HepG2 (cell line): ENCODE measurements around the gene LGR6. TPM values are rescaled to one million over a fixed set of nuclear protein-coding genes. Genes with fewer than 3 reads are reported as not detected.

Experiments
- ATAC-seq: fragments of 200-7000 bp; cut with Tn5 transposase; 3 replicates; pipeline ENCODE4 v1.9.1; 2020; ENCODE audit warnings: mild to moderate bottlenecking, moderate library complexity
- BruUV-seq: library from RNA; stranded (reverse); fragments of 400-500 nt; replicated peaks from 2 replicates; lab custom pipeline; 2021; lab: Mats Ljungman, UMichigan
- CTCF ChIA-PET: fragments of 300-600 bp; formaldehyde crosslinking; extraction: SDS; loops from one replicate; lab custom pipeline; 2021; ENCODE audit warnings: low total read pairs, inconsistent platforms, low intra/inter-chr PET ratio; lab: Yijun Ruan, JAX
- POLR2A ChIA-PET: fragments of 350-600 bp; sonication (Branson Sonifier 250); formaldehyde crosslinking; loops from one replicate; lab custom pipeline; 2020; ENCODE audit warnings: antibody characterized with exemption, inconsistent platforms; lab: Yijun Ruan, JAX
- DNase-seq: peaks from one replicate; pipeline ENCODE4 v3.0.0-alpha.2; 2015; ENCODE audit warnings: low spot score
- FAIRE-seq: peaks from 3 replicates; lab custom pipeline; 2011; peaks lifted over from hg19 to GRCh38; lab: Jason Lieb, UNC
- H2AFZ ChIP-seq: one replicate; pipeline ENCODE4 v1.6.1; 2011; ENCODE audit warnings: low read length, inconsistent platforms
- H3K27ac ChIP-seq: fragments of 300-600 bp; 3 replicates; pipeline ENCODE4 v1.8.0; 2011; ENCODE audit warnings: mixed run types, mild to moderate bottlenecking, mixed read lengths, low read length, inconsistent platforms; ENCODE audit not compliant: insufficient read depth; ENCODE audit errors: extremely low read length
- H3K27me3 ChIP-seq, 2 experiments: fragments of 200-600 bp in 1 of 2; 2 replicates in 1 of 2; 3 replicates in 1 of 2; pipeline versions ENCODE4 v1.6.0 to v1.8.0; 2011; ENCODE audit warnings: low read length in 2 of 2, mild to moderate bottlenecking in 2 of 2, moderate library complexity in 2 of 2, inconsistent platforms in 1 of 2; ENCODE audit not compliant: insufficient read depth in 2 of 2, control insufficient read depth in 1 of 2
- H3K36me3 ChIP-seq, 2 experiments: fragments of 200-600 bp in 1 of 2; replicated peaks in 1 of 2; 2 replicates in 1 of 2; 3 replicates in 1 of 2; pipeline versions ENCODE4 v1.5.1 to v1.8.0; 2011; ENCODE audit warnings: low read length in 2 of 2, inconsistent platforms in 1 of 2; ENCODE audit not compliant: insufficient read depth in 2 of 2, control insufficient read depth in 1 of 2
- H3K4me1 ChIP-seq: 2 replicates; pipeline ENCODE4 v1.5.1; 2012; ENCODE audit warnings: low read length, inconsistent platforms; ENCODE audit not compliant: insufficient read depth
- H3K4me2 ChIP-seq: 2 replicates; pipeline ENCODE4 v1.6.0; 2011; ENCODE audit warnings: low read depth, low read length, inconsistent platforms
- H3K4me3 ChIP-seq, 3 experiments: fragments of 200-600 bp in 1 of 3; sonication (generic), shearing (Covaris generic) in 1 of 3; replicated peaks in 1 of 3; 2 replicates each; pipeline ENCODE4 v1.5.1; 2011 to 2016; ENCODE audit warnings: low read length in 3 of 3, inconsistent platforms in 2 of 3, low read depth in 2 of 3, mild to moderate bottlenecking in 2 of 3, control low read depth in 1 of 3, mixed read lengths in 1 of 3; ENCODE audit not compliant: insufficient read depth in 1 of 3
- H3K79me2 ChIP-seq: one replicate; pipeline ENCODE4 v1.6.1; 2011; ENCODE audit warnings: low read length, inconsistent platforms; ENCODE audit not compliant: insufficient read depth
- H3K9ac ChIP-seq: 2 replicates; pipeline ENCODE4 v1.6.0; 2011; ENCODE audit warnings: mild to moderate bottlenecking, low read depth, low read length, inconsistent platforms; ENCODE audit not compliant: insufficient read depth
- H3K9me3 ChIP-seq: 2 replicates; pipeline ENCODE4 v1.5.1; 2012; ENCODE audit warnings: mild to moderate bottlenecking, low read length
- H4K20me1 ChIP-seq: 2 replicates; pipeline ENCODE4 v1.6.0; 2011; ENCODE audit warnings: inconsistent platforms, mild to moderate bottlenecking, low read length, moderate library complexity; ENCODE audit not compliant: insufficient read depth
- HNRNPL ChIP-seq: fragments of 200-400 bp; formaldehyde crosslinking; IDR thresholded peaks from 2 replicates; pipeline ENCODE4 v1.6.1; 2017; ENCODE audit warnings: mild to moderate bottlenecking, low read depth, low read length
- KDM3A ChIP-seq: IDR thresholded peaks from 2 replicates; pipeline ENCODE4 v1.6.1; 2018; ENCODE audit warnings: low read depth, missing compliant biosample characterization
- KLF15 ChIP-seq: sonication (generic); formaldehyde crosslinking; IDR thresholded peaks from 2 replicates; pipeline ENCODE4 v1.8.1; 2023; ENCODE audit warnings: borderline replicate concordance, mild to moderate bottlenecking, inconsistent platforms, missing genetic modification reagents, mixed read lengths
- MBD4 ChIP-seq: IDR thresholded peaks from 2 replicates; pipeline ENCODE4 v1.6.1; 2012; ENCODE audit warnings: low read length, inconsistent platforms, borderline replicate concordance
- MIER3 ChIP-seq: IDR thresholded peaks from 2 replicates; pipeline ENCODE4 v1.6.1; 2016; ENCODE audit warnings: missing compliant biosample characterization, borderline replicate concordance
- PCBP1 ChIP-seq: fragments of 200-400 bp; formaldehyde crosslinking; IDR thresholded peaks from 2 replicates; pipeline ENCODE4 v1.6.1; 2017; ENCODE audit warnings: mild to moderate bottlenecking, low read depth, low read length, borderline replicate concordance
- PLRG1 ChIP-seq: fragments of 450-650 bp; conservative IDR thresholded peaks from 2 replicates; pipeline ENCODE4 v1.6.1; 2016
- RAD21 ChIP-seq: fragments of 450-650 bp; formaldehyde crosslinking; IDR thresholded peaks from 2 replicates; pipeline ENCODE4 v1.5.0; 2020; ENCODE audit warnings: mild to moderate bottlenecking
- TEAD3 ChIP-seq: optimal IDR thresholded peaks from 2 replicates; pipeline ENCODE3; 2016; ENCODE audit warnings: borderline replicate concordance
- XRCC5 ChIP-seq: fragments of 200-400 bp; formaldehyde crosslinking; optimal IDR thresholded peaks from 2 replicates; pipeline ENCODE3; 2017; ENCODE audit warnings: mild to moderate bottlenecking, low read length
- YY1 ChIP-seq: IDR thresholded peaks from 2 replicates; pipeline ENCODE4 v1.6.1; 2011; ENCODE audit warnings: low read length, low read depth, moderate library complexity, mild to moderate bottlenecking; ENCODE audit not compliant: insufficient read depth, insufficient replicate concordance
- ZNF574 ChIP-seq: sonication (generic); formaldehyde crosslinking; IDR thresholded peaks from 2 replicates; pipeline ENCODE4 v1.4.0; 2020; ENCODE audit warnings: missing genetic modification reagents
- ZNF605 ChIP-seq: sonication (generic); formaldehyde crosslinking; IDR thresholded peaks from 2 replicates; pipeline ENCODE4 v1.8.0; 2022; ENCODE audit warnings: mild to moderate bottlenecking, missing genetic modification reagents
- ZNF687 ChIP-seq: sonication (generic); formaldehyde crosslinking; IDR thresholded peaks from 2 replicates; pipeline ENCODE4 v1.5.1; 2020; ENCODE audit warnings: mild to moderate bottlenecking, missing genetic modification reagents, moderate library complexity
- WGBS: methylation state at CpG from one replicate; pipeline ENCODE4 v1.1.6; 2017; ENCODE audit warnings: low lambda C conversion rate; 5-methylcytosine and 5-hydroxymethylcytosine counted together
- in situ Hi-C: cut with HindIII; loops from 2 replicates; pipeline ENCODE4 v1.10.0; 2017; ENCODE audit warnings: low pct_unique_long_range_greater_than_20kb; ENCODE audit not compliant: extremely low pct_ligation_motif_present
- intact Hi-C: fragments of 100-400 bp; cut with micrococcal nuclease; formaldehyde crosslinking; loops from one replicate; pipeline ENCODE4 v1.10.0; 2022; ENCODE audit not compliant: unreplicated experiment
- polyA plus RNA-seq, 8 experiments: library from polyadenylated mRNA; depleted of rRNA in 3 of 8; stranded (reverse) in 7 of 8; unstranded in 1 of 8; fragments of >200 nt; fragmentation: Illumina TruSeq in 4 of 8; extraction: Trizol in 4 of 8; gene quantifications; 2 replicates each; pipeline versions ENCODE4 v1.2.1 to v1.2.3, GENCODE V29; 2011 to 2016; ENCODE audit warnings: low read depth in 4 of 8, missing spikeins in 1 of 8, mixed read lengths in 1 of 8; ENCODE audit not compliant: insufficient read depth in 1 of 8
- total RNA-seq, 5 experiments: library from RNA; depleted of rRNA; stranded (reverse); fragments of >200 nt; fragmentation: Illumina TruSeq; extraction: Trizol; gene quantifications; 2 replicates each; pipeline ENCODE4 v1.2.3, GENCODE V29; 2016; ENCODE audit warnings: low read depth in 1 of 5
- TF ChIP-seq, protein P1 (sequence below): sonication (generic); formaldehyde crosslinking; IDR thresholded peaks from 2 replicates; pipeline ENCODE4 v1.5.0; 2020; ENCODE audit warnings: mild to moderate bottlenecking, missing genetic modification reagents, moderate library complexity

Gene LGR6
- total and polyA plus RNA-seq, 2 of the 13 experiments (the other 11 are each of a cell fraction or from before 2014, with no cell fraction given), result 0.07 TPM; not detected in 1

DNA sequence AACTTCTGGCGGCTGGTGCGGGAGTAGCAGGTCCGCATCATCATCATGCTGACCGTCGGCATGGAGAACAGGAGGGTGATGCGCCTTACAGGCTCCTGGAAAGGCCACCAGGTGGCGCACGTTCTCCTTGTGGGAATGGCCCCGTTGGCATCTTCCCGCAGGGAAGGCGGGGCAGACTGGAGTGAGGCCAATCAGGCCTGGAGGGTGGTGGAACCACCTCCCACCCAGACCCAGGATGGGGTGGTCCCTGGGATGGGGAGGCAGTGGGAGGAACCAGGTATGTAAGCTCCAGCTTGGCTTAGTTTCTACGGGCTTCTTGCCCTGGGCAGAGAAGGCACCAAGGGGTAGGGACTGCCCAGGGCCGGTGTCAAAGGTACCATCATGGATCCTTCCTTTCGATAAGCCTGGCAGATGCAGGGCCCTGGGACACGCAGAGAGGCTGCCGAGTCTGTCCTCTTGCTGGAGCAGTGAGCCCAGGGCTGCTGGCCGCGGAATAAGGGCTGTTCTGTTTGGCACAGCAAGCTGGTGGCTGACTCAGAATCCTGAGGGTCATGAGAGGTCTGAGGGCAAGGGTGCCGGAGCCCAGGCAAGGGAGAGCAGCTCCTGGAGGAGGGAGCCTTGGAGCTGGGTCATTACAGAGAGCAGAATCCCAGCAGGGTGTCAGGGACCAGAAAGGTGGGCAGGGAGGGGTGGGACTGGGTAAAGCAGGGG is 8.7 kb upstream of the LGR6 start:
- peak; percentile 90 for FAIRE-seq
- Histone ChIP-seq H3K4me2 (no peak overlapping the region), H3K4me1 (peaks cover 30% of the 10 kb centered on the region), H4K20me1 (0 out of 2 replicates have a peak, but pooled peaks cover 3% of the 10 kb centered on the region), H3K9ac (no peak overlapping the region), H3K36me3 (no peaks in the 10 kb centered on the region), H3K9me3 (no peaks in the 10 kb centered on the region), H3K4me3 (no peak overlapping the region), H3K27me3 (peaks cover 5 to 16% of the 10 kb centered on the region in 2 experiments; a peak in 3 of 5 replicates), H3K79me2 (no peaks in the 10 kb centered on the region), H3K27ac (no peak overlapping the region), H2AFZ (no peak overlapping the region)
- no TSS peak for BruUV-seq
- intact Hi-C loops, result no loop called here
- peak; percentile 62 for ATAC-seq
- in situ Hi-C loops, result loop anchor here (5.0 kb wide), 1 partner anchor 132 kb away; no protein-coding TSS in a partner anchor
- ChIA-PET CTCF (interaction anchor here (0.6 to 1.8 kb wide), 3 partner anchors 131 to 535 kb away, joined by 3 to 12 read pairs (median 5); no protein-coding TSS in a partner anchor), POLR2A (no interaction called here)
- whole genome bisulfite sequencing, result 0% methylated on average over 2 of the region's 19 CpGs
- DNase-seq, result peak; percentile 74
- TF ChIP-seq, protein P1, sequence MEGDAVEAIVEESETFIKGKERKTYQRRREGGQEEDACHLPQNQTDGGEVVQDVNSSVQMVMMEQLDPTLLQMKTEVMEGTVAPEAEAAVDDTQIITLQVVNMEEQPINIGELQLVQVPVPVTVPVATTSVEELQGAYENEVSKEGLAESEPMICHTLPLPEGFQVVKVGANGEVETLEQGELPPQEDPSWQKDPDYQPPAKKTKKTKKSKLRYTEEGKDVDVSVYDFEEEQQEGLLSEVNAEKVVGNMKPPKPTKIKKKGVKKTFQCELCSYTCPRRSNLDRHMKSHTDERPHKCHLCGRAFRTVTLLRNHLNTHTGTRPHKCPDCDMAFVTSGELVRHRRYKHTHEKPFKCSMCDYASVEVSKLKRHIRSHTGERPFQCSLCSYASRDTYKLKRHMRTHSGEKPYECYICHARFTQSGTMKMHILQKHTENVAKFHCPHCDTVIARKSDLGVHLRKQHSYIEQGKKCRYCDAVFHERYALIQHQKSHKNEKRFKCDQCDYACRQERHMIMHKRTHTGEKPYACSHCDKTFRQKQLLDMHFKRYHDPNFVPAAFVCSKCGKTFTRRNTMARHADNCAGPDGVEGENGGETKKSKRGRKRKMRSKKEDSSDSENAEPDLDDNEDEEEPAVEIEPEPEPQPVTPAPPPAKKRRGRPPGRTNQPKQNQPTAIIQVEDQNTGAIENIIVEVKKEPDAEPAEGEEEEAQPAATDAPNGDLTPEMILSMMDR (CRISPR knock-in tag), result peak; percentile 92
- peak; percentile 52 for TF ChIP-seq YY1
- 0 out of 2 replicates have a peak, but pooled peaks have one; percentile 41 for TF ChIP-seq HNRNPL
- TF ChIP-seq PCBP1, result no peak
- peak; percentile 71 for TF ChIP-seq RAD21 (CRISPR knock-in tag)
- 0 out of 2 replicates have a peak, but pooled peaks have one; percentile 31 for TF ChIP-seq KDM3A (CRISPR knock-in tag)
- TF ChIP-seq MBD4, result no peak
- 0 out of 2 replicates have a peak, but pooled peaks have one; percentile 16 for TF ChIP-seq ZNF574 (CRISPR knock-in tag)
- peak; percentile 39; the same call in 1 of the 2 replicates for TF ChIP-seq ZNF687 (CRISPR knock-in tag)
- TF ChIP-seq PLRG1, result no peak
- peak; percentile 67 for TF ChIP-seq XRCC5
- 0 out of 2 replicates have a peak, but pooled peaks have one; percentile 16 for TF ChIP-seq ZNF605 (CRISPR knock-in tag)
- TF ChIP-seq TEAD3 (CRISPR knock-in tag), result peak; percentile 49
- TF ChIP-seq MIER3 (CRISPR knock-in tag), result no peak
- no peak for TF ChIP-seq KLF15
